ENCODE data around the gene HM13.
"Not testable (repeated sequence)": the region's sequence is repeated elsewhere in the genome, so short reads cannot be mapped to it uniquely, and the experiment has no call there.

HM13 gene

DNA sequence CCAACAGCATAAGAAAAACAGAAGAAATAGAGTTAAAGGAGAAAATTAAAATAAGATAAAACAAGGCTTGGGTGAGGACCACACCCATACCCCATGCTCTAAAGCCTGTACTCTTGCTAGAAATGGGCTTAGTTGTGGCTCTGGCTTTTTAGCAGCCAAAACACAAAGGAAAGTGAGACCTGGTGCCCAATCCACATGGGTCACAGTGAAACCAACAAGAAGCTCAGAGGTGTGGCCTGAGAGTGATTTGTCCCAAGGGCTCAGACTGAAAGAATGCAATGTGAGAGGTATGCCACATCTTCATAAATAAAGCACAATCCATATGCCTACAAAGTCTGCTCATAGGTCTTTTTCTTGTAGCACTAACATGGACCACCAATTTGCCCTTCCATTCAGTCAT, 21.1 kb downstream of the HM13 start:
- no peaks in the 10 kb centered on the region for H3K27me3 ChIP-seq (ENCODE audit: insufficient read depth, low read length, poor library complexity)
- H2BK120ac ChIP-seq (ENCODE audit: low read depth, low read length) = no peak overlapping the region
- no peak overlapping the region for H2BK15ac ChIP-seq (replicated peaks; ENCODE audit: low read depth)
- no peak overlapping the region for H3K9ac ChIP-seq (ENCODE audit: low read length)
- DNase-seq = no peak
- H2BK5ac ChIP-seq (ENCODE audit: low read length) = no peak overlapping the region
- H3K27ac ChIP-seq (ENCODE audit: low read depth, low read length) = no peak overlapping the region
- H3K4ac ChIP-seq (ENCODE audit: low read depth, low read length) = no peak overlapping the region
- H3K18ac ChIP-seq (ENCODE audit: low read length) = no peak overlapping the region
- no peak overlapping the region for H4K8ac ChIP-seq (ENCODE audit: low read depth, low read length)
- H3K4me3 ChIP-seq (ENCODE audit: low read length) = no peak overlapping the region
- no peak overlapping the region for H3K56ac ChIP-seq (ENCODE audit: low read length)
- H3K4me1 ChIP-seq (ENCODE audit: control insufficient read depth, low read depth, low read length) = no peaks in the 10 kb centered on the region
- no peak overlapping the region for H4K5ac ChIP-seq (ENCODE audit: low read length)
- H3K79me1 ChIP-seq (ENCODE audit: low read length) = peaks cover 1% of the 10 kb centered on the region
- H3K23ac ChIP-seq (ENCODE audit: low read length) = no peak overlapping the region
- peaks cover 22% of the 10 kb centered on the region for H3K36me3 ChIP-seq (ENCODE audit: control insufficient read depth, insufficient read depth, low read length)
- H3K4me2 ChIP-seq (ENCODE audit: low read length) = no peak overlapping the region
- no peak overlapping the region for H2AK5ac ChIP-seq (ENCODE audit: low read length)
- no peaks in the 10 kb centered on the region for H3K79me2 ChIP-seq (ENCODE audit: control insufficient read depth, insufficient read depth, low read length)

DNA sequence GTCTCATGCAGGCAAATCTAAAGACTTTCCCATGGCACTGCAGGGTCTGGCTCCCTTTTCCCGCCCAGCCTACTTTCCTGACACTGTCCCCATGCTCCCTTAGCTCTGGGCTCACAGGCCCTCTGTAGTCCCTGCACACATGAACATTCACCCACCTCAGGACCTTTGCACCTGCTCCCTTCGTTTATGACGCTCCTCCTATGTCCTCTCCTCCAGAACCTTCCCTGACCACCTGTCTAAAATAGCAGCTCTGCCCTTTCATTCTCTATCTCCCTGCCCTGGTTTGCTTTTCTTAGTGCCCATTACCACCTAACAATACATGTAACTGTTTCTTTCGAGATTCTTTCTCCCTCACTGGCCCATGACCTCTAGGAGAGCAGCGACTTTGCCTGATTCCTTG, 22.3 kb downstream of the HM13 start:
- Histone ChIP-seq H2BK120ac (ENCODE audit: low read depth, low read length) (no peak overlapping the region), H2BK5ac (ENCODE audit: low read length) (no peak overlapping the region), H3K79me2 (ENCODE audit: control insufficient read depth, insufficient read depth, low read length) (no peaks in the 10 kb centered on the region), H3K27ac (ENCODE audit: low read depth, low read length) (no peak overlapping the region), H3K23ac (ENCODE audit: low read length) (no peak overlapping the region), H2BK15ac (replicated peaks; ENCODE audit: low read depth) (no peak overlapping the region), H3K4me3 (ENCODE audit: low read length) (no peak overlapping the region), H2AK5ac (ENCODE audit: low read length) (no peak overlapping the region), H3K56ac (ENCODE audit: low read length) (no peak overlapping the region), H3K9ac (ENCODE audit: low read length) (no peak overlapping the region), H3K18ac (ENCODE audit: low read length) (no peak overlapping the region), H3K79me1 (ENCODE audit: low read length) (peaks cover 1% of the 10 kb centered on the region), H4K5ac (ENCODE audit: low read length) (no peak overlapping the region), H4K8ac (ENCODE audit: low read depth, low read length) (no peak overlapping the region), H3K4ac (ENCODE audit: low read depth, low read length) (no peak overlapping the region), H3K4me2 (ENCODE audit: low read length) (no peak overlapping the region), H3K4me1 (ENCODE audit: control insufficient read depth, low read depth, low read length) (no peaks in the 10 kb centered on the region), H3K27me3 (ENCODE audit: insufficient read depth, low read length, poor library complexity) (no peaks in the 10 kb centered on the region), H3K36me3 (ENCODE audit: control insufficient read depth, insufficient read depth, low read length) (peaks cover 22% of the 10 kb centered on the region)
- no CpG with 5 or more reads among the region's 5 CpGs for WGBS (ENCODE audit: extremely low coverage, insufficient coverage, low lambda C conversion rate)
- no peak for DNase-seq

DNA sequence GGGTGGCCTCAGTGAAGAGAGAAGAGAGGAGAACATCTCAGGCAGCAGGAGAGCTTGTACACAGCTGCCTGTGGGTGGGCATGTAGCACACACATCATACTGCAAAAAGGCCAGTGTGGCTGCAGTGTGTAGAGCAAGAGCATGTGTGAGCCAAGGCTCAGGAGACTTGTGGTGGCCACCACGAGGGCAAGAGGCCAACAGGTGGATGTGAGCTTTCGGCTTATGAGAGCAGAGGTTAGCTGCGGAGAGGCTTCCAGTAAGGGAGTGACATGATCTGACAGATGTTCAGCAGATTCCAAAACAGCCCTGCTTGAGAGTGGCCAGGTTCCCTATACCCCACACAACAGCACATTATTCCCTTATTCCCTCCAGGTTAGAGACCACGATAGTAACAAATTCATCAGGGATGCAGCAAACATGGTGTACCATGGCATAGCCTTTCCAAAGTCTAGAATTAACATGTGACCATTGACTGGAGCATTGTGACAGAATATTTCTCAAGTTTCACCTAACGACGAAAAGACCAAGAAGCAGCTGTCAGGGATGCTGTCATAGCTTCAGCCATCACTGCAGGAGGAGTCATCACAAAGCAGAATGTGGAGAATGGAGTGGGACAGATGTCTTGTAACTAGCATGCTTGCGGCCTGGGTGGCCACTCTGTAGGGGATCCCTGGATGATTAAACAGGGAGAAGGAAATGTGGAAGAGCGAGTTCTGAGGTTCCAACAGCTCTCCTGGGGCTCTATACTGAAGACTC, 23.1 kb downstream of the HM13 start:
- no CpG with 5 or more reads among the region's 8 CpGs for WGBS (ENCODE audit: extremely low coverage, insufficient coverage, low lambda C conversion rate)
- H3K9ac ChIP-seq (ENCODE audit: low read length) = no peak overlapping the region

DNA sequence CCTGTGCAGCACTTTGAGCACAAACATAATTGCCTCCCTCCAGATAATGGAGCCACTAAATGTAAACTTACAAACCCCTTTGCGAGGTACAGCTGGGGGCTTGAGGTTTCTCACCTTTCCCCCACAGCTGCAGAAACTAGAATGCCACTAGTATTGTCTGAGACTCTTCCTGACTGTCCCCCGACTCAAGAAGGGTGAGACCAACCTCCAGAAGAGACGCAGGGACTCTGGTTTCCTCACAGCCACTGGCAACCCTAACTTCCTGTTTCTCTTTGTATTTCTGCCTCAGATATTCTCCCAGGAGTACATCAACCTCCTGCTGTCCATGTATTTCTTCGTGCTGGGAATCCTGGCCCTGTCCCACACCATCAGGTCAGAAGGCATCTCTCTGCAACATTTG, 23.6 kb downstream of the HM13 start:
- Histone ChIP-seq H2BK5ac (ENCODE audit: low read length) (no peak overlapping the region), H3K79me1 (ENCODE audit: low read length) (peaks cover 1% of the 10 kb centered on the region), H2BK120ac (ENCODE audit: low read depth, low read length) (no peak overlapping the region), H3K4ac (ENCODE audit: low read depth, low read length) (no peak overlapping the region), H3K56ac (ENCODE audit: low read length) (no peak overlapping the region), H3K23ac (ENCODE audit: low read length) (no peak overlapping the region), H3K9ac (ENCODE audit: low read length) (no peak overlapping the region), H3K79me2 (ENCODE audit: control insufficient read depth, insufficient read depth, low read length) (no peaks in the 10 kb centered on the region), H4K5ac (ENCODE audit: low read length) (no peak overlapping the region), H3K4me1 (ENCODE audit: control insufficient read depth, low read depth, low read length) (no peaks in the 10 kb centered on the region), H3K27me3 (ENCODE audit: insufficient read depth, low read length, poor library complexity) (no peaks in the 10 kb centered on the region), H2BK15ac (replicated peaks; ENCODE audit: low read depth) (no peak overlapping the region), H3K36me3 (ENCODE audit: control insufficient read depth, insufficient read depth, low read length) (peaks cover 18% of the 10 kb centered on the region), H3K4me3 (ENCODE audit: low read length) (no peak overlapping the region), H4K8ac (ENCODE audit: low read depth, low read length) (no peak overlapping the region), H3K27ac (ENCODE audit: low read depth, low read length) (no peak overlapping the region), H3K18ac (ENCODE audit: low read length) (no peak overlapping the region), H3K4me2 (ENCODE audit: low read length) (no peak overlapping the region), H2AK5ac (ENCODE audit: low read length) (no peak overlapping the region)
- DNase-seq = no peak
- WGBS (ENCODE audit: extremely low coverage, insufficient coverage, low lambda C conversion rate) = no CpG with 5 or more reads among the region's 4 CpGs

More for the DNA sequence above, 23.1 kb downstream of the HM13 start:
- H2AK5ac ChIP-seq (ENCODE audit: low read length) = no peak overlapping the region
- no peaks in the 10 kb centered on the region for H3K79me2 ChIP-seq (ENCODE audit: control insufficient read depth, insufficient read depth, low read length)
- H3K23ac ChIP-seq (ENCODE audit: low read length) = no peak overlapping the region
- no peak overlapping the region for H3K4me2 ChIP-seq (ENCODE audit: low read length)
- H2BK5ac ChIP-seq (ENCODE audit: low read length) = no peak overlapping the region
- H2BK120ac ChIP-seq (ENCODE audit: low read depth, low read length) = no peak overlapping the region
- H3K36me3 ChIP-seq (ENCODE audit: control insufficient read depth, insufficient read depth, low read length) = peaks cover 22% of the 10 kb centered on the region
- H4K5ac ChIP-seq (ENCODE audit: low read length) = no peak overlapping the region
- H3K4me3 ChIP-seq (ENCODE audit: low read length) = no peak overlapping the region
- H3K18ac ChIP-seq (ENCODE audit: low read length) = no peak overlapping the region
- no peak overlapping the region for H3K27ac ChIP-seq (ENCODE audit: low read depth, low read length)
- H3K79me1 ChIP-seq (ENCODE audit: low read length) = peaks cover 1% of the 10 kb centered on the region
- no peak overlapping the region for H4K8ac ChIP-seq (ENCODE audit: low read depth, low read length)
- H3K27me3 ChIP-seq (ENCODE audit: insufficient read depth, low read length, poor library complexity) = no peaks in the 10 kb centered on the region
- H3K56ac ChIP-seq (ENCODE audit: low read length) = no peak overlapping the region
- H3K4me1 ChIP-seq (ENCODE audit: control insufficient read depth, low read depth, low read length) = no peaks in the 10 kb centered on the region
- no peak for DNase-seq
- H3K4ac ChIP-seq (ENCODE audit: low read depth, low read length) = no peak overlapping the region
- no peak overlapping the region for H2BK15ac ChIP-seq (replicated peaks; ENCODE audit: low read depth)

DNA sequence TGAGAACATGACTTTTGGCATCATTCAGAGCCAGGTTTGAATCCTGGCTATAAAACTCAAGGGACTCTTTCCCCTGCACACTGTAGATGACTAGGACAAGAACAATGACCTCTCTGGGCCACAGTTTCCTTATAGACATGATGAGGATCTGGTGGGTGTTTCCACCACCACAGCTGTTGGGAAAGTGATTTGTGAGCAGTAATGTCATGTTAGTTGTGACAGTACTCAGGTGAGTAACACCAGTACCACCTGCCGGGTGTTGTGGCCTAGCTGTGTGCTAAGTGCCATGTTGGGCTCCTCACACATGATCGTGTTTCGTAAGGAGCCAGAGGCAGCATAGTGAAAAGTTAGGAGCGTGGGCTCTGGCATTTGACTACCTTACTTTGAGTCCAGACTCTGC, 24.1 kb downstream of the HM13 start:
- no peak overlapping the region for H3K27ac ChIP-seq (ENCODE audit: low read depth, low read length)
- no peak overlapping the region for H2AK5ac ChIP-seq (ENCODE audit: low read length)
- no CpG with 5 or more reads among the region's 4 CpGs for WGBS (ENCODE audit: extremely low coverage, insufficient coverage, low lambda C conversion rate)
- no peak overlapping the region for H3K4ac ChIP-seq (ENCODE audit: low read depth, low read length)
- no peak overlapping the region for H2BK5ac ChIP-seq (ENCODE audit: low read length)
- no peak overlapping the region for H3K9ac ChIP-seq (ENCODE audit: low read length)
- H3K56ac ChIP-seq (ENCODE audit: low read length) = no peak overlapping the region
- H3K79me2 ChIP-seq (ENCODE audit: control insufficient read depth, insufficient read depth, low read length) = no peaks in the 10 kb centered on the region
- H2BK15ac ChIP-seq (replicated peaks; ENCODE audit: low read depth) = no peak overlapping the region
- no peak for DNase-seq
- no peak overlapping the region for H3K23ac ChIP-seq (ENCODE audit: low read length)
- H4K8ac ChIP-seq (ENCODE audit: low read depth, low read length) = no peak overlapping the region
- H3K18ac ChIP-seq (ENCODE audit: low read length) = no peak overlapping the region
- H3K4me3 ChIP-seq (ENCODE audit: low read length) = no peak overlapping the region
- H3K4me2 ChIP-seq (ENCODE audit: low read length) = no peak overlapping the region
- H3K36me3 ChIP-seq (ENCODE audit: control insufficient read depth, insufficient read depth, low read length) = peaks cover 17% of the 10 kb centered on the region
- no peaks in the 10 kb centered on the region for H3K27me3 ChIP-seq (ENCODE audit: insufficient read depth, low read length, poor library complexity)
- peaks cover 1% of the 10 kb centered on the region for H3K79me1 ChIP-seq (ENCODE audit: low read length)
- H4K5ac ChIP-seq (ENCODE audit: low read length) = no peak overlapping the region
- no peak overlapping the region for H2BK120ac ChIP-seq (ENCODE audit: low read depth, low read length)
- no peaks in the 10 kb centered on the region for H3K4me1 ChIP-seq (ENCODE audit: control insufficient read depth, low read depth, low read length)

DNA sequence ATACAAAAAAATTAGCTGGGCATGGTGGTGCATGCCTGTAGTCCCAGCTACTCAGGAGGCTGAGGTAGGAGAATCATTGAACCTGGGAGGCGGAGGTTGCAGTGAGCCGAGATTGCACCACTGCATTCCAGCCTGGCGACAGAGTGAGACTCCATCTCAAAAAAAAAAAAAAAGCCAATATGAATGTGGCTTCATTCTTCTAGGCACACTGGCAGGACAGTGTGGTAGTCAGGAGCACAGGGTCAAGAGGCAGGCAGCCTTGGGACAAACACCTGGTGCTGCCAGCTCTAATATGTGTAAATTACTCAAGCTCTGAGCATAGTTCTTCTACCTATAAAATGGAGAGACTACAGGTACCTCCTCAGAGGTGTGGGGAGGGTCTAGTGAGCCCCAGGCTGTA, 25.4 kb downstream of the HM13 start:
- not testable (repeated sequence) for H3K4me3 ChIP-seq (ENCODE audit: low read length); H2AK5ac ChIP-seq (ENCODE audit: low read length); H2BK5ac ChIP-seq (ENCODE audit: low read length); H4K5ac ChIP-seq (ENCODE audit: low read length); H2BK120ac ChIP-seq (ENCODE audit: low read depth, low read length); H3K79me2 ChIP-seq (ENCODE audit: control insufficient read depth, insufficient read depth, low read length); H3K4me2 ChIP-seq (ENCODE audit: low read length); H2BK15ac ChIP-seq (replicated peaks; ENCODE audit: low read depth); H3K79me1 ChIP-seq (ENCODE audit: low read length); DNase-seq; H3K4ac ChIP-seq (ENCODE audit: low read depth, low read length); H3K18ac ChIP-seq (ENCODE audit: low read length); H3K56ac ChIP-seq (ENCODE audit: low read length); H3K9ac ChIP-seq (ENCODE audit: low read length); H3K27ac ChIP-seq (ENCODE audit: low read depth, low read length); H3K27me3 ChIP-seq (ENCODE audit: insufficient read depth, low read length, poor library complexity); H3K4me1 ChIP-seq (ENCODE audit: control insufficient read depth, low read depth, low read length); H3K23ac ChIP-seq (ENCODE audit: low read length); H4K8ac ChIP-seq (ENCODE audit: low read depth, low read length)
- WGBS (ENCODE audit: extremely low coverage, insufficient coverage, low lambda C conversion rate) = no CpG with 5 or more reads among the region's 3 CpGs
- H3K36me3 ChIP-seq (ENCODE audit: control insufficient read depth, insufficient read depth, low read length) = peaks cover 17% of the 10 kb centered on the region

All from mesendoderm (in vitro differentiated cells).